Measurements from ENCODE around the gene LY6G6F.

Gene LY6G6F, protein sequence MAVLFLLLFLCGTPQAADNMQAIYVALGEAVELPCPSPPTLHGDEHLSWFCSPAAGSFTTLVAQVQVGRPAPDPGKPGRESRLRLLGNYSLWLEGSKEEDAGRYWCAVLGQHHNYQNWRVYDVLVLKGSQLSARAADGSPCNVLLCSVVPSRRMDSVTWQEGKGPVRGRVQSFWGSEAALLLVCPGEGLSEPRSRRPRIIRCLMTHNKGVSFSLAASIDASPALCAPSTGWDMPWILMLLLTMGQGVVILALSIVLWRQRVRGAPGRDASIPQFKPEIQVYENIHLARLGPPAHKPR

DNA sequence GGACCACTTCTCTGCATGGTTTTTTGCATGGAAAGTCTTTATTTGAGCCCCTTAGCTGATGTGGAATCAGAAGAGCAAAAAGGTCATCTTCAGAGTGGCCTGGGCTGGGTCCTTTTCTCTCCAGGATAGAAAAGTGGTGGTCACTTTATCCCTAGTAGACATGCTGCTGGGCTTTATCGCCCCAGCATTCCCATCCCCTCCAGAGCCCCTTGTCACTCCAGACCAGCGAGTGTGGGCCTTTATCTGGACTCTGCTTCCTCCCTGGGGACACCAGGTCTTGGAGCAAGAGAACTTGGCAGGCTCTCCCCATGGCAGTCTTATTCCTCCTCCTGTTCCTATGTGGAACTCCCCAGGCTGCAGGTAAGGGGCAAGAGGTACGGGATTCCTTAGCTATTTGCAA is at the start of gene LY6G6F:
TSS of gene LY6G6F (plus strand) at position 268 of the 400 bp plus-strand sequence. CDS start at position 309, 41 bp downstream.
- no peak for DNase-seq (ENCODE audit: low read depth)

DNA sequence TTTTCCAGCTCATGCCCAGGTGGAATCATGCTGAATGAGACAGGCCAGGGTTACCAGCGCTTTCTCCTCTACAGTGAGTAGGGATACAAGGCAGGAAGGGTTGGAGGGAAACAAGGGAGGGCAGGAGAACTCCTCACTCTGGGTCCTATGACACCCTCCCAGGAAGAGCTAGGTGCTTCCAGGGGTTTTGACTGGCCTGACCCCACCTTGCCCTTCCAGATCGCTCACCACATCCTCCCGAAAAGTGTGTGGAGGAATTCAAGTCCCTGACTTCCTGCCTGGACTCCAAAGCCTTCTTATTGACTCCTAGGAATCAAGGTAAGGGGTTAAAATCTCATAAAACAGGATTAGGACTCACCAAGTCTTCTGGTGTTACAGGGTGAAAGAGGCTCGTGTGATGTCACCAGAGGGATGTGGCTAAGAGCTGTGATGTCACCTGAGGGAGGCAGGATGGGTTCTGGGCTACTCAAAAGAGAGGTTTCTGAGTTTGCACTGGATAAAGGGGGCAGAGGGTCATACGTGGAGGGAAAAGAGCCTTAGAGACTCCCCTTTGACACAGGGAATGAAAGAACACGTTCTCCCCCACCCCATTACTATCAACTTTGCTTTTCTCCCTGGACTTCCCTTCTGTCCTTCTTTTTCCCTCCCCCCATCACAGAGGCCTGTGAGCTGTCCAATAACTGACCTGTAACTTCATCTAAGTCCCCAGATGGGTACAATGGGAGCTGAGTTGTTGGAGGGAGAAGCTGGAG is 49.1 kb upstream of the LY6G6F start:
- no peak for DNase-seq (ENCODE audit: low read depth)

DNA sequence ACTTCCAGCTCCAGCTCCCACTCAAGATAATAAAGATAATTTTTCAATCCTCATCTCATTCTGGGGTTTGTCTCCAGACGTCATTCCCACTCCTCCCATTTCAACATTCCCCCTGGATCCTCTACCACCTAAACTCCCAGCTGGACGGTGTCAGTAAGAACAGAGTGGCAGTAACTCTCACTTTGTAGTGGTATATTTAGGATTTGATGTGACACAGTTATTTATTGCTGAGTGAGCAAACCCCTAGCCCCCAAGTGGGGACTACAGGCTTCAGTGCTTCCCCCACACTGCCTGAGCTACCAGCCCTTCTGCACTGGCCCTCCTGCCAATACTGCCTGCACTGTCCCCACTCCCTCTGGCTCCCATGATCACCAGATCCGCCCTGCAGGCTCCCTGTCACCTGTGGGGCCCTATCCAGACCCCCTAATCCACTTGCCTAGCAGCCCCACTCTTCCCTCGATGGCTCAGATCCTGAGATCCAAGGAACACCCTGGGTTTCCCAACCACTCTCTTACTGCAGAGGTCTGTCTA is 48.4 kb upstream of the LY6G6F start:
- no peak for DNase-seq (ENCODE audit: low read depth)

DNA sequence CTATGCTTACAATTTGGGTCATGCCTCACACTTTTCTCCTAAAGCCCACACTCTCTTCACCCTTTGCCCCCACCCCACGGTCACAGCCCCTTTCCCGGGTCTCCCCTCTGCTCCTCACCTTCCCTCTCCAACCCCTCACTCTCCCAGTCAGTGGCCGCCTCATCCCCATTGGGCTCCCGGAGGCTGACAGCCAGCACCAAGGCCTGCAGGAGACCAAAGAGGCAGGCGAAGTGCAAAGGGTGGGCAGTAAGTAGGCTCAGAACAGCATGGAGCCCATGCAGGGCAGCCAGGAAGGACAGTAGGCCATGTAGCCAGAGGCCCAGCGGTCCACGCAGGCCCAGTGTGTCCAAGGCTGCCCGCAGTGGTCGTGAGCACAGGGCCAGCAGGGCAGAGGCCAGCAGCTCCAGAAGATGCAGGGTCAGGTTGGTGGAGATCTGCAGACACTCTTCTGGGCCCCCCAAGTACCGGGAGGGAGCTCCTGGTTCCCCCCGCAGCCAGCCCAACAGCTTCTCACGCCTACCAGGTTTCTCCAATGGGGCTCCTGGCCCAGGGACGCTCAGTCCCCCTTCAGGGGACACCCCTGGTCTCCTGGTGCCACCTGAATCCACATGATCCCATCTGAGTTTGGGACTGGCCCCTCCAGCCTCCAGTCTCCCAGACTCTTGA is 47.5 kb upstream of the LY6G6F start:
- no peak for DNase-seq (ENCODE audit: low read depth)

DNA sequence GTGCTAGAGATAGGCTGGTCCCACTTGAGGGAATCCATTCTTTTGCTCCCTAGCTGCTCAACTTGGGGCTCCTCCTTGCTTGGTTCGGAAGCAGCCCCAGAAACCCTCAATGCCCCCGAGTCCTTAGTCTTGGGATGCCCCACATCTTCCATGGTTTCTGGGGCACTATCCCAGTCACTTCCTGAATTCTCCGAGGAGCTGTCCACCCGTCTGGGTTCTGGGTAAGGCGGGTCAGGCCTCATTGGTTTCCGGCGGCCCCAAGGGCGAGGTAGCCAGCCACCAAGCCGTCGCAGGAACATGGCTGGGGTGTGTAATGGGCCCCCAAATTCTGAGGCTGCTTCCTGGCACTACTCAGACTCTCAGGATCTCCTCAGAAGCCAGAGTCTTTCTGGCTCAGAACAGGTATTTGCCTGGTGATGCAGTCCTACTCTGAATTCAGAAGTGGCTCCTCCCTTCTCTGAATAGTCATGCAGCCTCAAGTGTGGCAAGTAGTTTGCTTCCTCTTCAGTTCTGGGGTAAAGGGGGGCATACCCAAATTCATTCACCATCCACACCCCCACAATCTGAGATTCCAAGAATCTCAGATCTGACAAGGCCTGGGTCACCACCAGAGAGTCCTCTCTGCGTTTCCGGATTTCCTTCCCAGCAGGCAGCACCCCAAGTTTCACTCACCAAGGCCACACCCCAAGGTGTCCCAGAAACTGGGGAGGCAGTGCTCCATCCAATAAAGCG is 46.9 kb upstream of the LY6G6F start:
- DNase-seq (ENCODE audit: low read depth): no peak

DNA sequence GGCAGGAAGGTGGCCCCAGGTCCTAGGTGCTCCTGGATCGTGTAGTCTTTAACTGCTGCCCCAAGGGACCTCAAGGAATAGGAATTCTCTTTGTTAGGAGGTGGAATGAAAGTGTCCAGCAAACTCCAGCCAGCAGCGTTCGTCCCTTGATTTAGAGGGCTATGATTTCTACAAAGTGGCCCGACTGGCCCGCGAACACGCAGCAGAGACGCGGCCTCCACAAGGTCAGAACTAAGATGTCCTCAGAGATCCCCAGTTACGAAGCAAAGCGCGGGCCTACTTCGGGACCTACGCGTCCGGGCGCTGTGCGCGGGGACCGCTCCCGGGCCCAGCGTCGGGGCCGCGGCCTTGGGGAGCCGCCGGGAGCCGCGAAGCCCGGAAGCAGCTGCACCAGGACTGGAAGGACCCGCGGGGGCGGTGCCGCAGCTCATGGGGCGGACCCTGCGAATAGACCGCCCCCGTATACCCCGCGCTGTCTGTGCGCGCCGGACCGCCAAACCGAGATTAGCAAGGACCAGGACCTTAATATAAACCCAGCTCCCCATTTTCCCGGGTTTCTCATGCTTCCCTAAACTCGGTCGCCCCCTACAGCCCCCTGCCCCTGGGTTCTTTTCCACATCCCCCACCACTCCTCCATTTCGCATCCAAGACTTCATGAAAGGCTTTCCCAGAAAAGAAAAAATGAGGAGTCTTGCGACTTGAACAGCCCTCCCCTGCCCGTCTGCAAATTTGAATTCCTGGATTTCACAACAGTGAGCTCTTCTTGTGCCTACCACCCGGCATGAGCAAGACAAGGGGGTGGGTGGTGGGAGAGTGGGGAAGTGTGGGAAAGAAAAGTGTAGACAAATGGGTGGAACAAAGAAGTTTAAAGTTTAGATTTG is 46.0 kb upstream of the LY6G6F start, which contains the start of gene C6orf47:
TSS of gene C6orf47 (minus strand) at position 398 of the 881 bp plus-strand sequence. CDS start 831 bp downstream, outside the sequence.
- DNase-seq (ENCODE audit: low read depth): peak; percentile 71

DNA sequence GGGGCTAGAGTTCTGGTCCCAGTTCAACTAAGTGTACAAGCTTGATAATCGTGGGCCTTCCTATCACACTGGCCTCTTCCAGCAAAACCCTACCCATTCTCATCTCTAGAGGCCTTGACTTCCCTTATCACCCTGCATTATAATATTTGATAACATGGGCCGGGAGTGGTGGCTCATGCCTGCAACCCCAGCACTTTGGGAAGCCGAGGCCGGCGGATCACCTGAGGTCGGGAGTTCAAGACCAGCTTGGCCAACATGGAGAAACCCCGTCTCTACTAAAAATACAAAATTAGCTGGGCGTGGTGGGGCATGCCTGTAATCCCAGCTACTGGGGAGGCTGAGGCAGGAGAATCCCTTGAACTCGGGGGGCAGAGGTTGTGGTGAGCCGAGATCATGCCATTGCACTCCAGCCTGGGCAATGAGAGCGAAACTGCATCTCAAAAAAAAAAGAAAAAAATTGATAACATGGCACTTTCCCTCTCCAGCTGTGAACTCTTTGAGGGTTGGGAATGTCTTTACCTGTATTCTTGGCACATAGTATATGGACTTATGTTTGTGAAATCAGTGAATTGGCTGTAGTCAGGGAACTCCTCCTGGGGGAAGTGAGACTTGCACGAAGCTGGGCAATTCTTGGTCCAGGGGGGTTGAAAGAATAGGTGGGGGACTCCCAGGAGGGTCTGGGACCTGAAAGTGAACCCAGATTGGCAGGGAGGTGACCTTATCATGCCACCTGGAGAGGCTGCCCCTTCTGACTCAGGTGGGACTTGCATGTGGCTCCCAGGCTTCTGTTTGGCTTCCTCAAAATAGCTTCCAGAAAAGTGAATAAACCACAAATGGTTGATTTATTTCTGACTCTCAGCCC is 45.2 kb upstream of the LY6G6F start:
- no peak for DNase-seq (ENCODE audit: low read depth)

DNA sequence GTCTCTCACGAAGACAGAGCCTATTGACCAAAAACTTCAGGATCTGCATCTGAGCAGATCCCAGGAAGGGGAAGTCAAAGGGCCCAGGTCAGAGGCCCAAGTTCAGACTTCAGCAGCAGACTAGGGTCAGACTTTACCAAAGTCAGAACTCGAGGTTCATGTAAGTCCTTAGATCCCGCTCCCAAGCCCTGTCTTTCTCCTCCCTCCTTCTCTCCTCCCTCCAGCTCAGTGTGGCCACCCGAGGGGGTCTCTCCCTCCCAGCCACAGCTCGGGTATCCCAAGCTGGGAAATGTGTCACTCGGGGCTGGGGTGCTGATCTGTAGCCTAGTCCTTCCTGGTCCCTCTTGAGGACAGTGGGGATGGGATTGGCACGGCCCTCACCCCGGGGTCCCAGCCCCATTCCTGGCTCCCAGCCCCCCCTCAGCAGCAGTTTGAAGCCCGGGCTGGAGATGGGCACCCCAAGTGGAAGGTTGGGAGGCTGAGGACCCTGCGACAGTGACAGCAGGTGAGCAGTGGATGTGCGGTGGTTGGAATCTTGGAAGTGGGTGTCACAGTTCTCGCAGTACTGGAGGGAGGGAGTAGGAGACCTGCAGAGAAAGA is 44.4 kb upstream of the LY6G6F start:
- no peak for DNase-seq (ENCODE audit: low read depth)

DNA sequence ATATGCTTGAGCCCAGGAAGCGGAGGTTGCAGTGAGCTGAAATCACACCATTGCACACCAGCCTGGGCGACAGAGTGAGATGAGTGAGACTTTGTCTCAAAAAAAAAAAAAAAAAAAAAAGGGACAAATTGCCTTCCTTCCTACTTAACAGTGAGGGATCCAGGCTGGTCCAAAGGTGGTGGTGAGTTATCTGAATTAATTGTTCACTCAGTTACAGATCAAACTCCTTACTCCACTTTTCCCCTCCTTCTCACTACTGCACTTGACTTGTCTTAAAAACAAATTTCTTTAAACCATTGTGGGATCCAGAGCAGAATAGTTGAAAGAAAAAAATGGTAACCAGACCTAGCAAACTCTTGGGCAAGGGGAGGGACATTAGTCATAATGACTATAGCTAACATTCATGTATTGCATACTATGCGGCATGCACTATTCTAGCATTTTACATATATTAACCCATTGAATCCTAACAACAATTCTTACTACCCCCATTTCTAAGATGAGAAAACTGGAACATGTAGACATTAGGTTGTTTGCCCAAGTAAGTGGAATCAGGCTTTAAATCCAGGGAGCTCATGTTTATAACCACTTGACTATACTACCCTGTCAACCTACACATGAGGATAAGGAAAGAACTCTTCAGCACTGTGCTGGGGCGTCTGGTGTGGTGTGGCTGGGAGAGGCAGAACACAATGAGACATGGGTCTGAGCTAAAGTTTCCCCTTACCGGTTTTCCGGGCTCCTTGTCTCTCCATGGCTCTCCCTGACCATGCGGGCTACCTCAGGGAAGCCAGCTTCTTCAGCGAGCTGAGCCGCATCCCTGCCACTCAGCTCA is 43.3 kb upstream of the LY6G6F start:
- no peak for DNase-seq (ENCODE audit: low read depth)

DNA sequence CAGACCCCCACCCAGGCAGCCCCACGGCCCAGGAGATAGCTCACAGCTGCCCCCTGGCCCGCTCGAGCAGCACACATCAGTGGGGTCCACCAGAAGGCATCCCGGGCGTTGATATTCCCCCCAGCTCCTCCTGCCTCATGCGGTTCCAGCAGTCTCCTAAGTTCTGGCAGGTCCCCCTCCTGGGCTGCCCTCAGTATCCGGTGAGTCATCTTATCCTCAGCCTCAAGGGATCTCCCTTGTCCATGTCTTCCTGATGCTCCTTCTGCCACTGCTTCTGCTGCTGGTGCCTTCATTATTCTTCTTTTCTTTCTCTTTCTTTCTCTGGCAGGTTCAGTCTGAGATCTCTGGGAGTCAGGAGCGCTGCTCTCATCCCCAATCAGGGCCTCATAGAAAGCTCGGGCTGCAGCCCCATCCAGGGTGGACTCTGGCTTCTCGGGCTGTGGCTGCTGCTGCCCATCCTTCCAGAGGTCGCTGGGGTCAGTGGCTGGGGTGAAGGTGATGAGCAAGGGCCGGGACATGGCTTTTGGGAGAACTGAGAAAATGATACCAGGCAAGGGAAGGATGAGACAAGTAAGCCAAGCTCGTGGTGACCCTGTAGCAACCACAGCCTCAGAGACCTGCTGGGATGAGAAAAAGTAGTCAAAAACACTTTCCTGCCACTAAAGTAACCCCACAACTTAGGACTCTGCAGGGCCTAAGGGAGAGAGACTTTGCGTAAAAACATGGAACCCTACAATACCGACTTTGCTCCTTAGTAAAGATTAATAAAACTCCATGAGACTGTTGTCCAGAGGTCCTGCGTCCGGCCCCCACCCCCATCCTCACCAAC is 42.5 kb upstream of the LY6G6F start:
- no peak for DNase-seq (ENCODE audit: low read depth)

DNA sequence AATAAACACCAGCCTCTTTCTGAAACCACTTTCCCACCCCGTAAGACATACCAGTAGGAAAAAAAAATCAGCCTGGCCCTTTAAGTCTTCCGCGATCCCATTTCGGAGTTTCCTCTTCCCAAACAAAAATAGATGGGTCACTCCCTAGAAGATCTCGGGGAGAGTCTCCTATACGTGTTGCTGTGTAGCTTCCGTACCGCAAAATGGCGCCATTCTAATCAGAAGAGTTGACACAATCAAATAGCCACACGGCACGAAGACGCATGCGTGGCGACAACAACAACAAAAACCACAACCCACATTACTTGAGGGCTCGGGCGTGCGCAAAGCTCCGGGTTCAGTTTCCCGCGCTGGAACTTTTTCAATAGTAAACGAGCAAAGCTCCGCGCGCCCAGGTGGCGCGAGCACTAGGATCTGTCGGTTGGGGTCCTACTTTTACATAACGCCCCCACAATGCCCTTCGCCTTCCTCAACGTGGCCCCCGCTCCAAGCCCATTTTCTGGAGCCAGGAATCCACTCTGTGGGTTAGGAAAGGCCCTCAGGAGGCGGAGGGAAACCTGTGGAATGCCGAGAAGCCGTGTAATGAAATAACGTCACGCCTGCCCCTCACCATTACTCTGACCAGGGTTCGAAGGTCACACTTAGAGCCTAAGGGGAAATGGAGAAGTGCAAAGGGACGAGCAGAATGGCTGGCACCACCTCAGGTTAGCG is 41.7 kb upstream of the LY6G6F start, which contains the start of gene GPANK1:
TSS of gene GPANK1 (minus strand) at position 208 of the 711 bp plus-strand sequence. CDS start 519 bp downstream, outside the sequence.
- DNase-seq (ENCODE audit: low read depth): peak; percentile 71

DNA sequence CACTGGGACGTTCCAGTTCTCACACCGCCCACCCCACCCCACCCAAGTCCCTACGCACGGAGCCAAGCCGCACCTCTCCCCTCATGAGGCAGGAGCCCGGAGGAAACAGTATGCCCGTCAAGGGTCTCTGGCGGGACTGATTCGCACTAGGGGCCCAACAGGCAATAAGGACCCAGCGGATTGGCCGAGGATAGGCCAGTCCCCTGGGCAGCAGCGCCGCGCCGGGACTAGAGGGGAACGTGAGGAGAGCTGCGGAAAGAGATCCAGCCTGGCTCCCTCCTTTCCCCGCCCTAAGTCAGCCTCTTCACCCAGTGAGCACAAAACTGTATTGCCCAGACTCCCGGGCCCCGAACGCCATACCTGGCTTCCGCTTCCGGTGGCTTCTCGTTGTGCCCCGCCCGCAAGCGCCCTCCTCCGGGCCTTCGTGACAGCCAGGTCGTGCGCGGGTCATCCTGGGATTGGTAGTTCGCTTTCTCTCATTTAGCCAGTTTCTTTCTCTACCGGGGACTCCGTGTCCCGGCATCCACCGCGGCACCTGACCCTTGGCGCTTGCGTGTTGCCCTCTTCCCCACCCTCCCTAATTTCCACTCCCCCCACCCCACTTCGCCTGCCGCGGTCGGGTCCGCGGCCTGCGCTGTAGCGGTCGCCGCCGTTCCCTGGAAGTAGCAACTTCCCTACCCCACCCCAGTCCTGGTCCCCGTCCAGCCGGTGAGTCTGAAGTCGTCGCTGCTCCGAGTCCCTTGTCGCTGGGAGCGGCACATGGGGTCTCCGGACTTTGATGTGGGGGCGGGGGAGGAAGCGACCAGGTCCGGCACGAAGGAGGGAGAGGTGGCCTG is 40.9 kb upstream of the LY6G6F start, which contains the start of gene CSNK2B:
TSS of gene CSNK2B (plus strand) at position 580 of the 836 bp plus-strand sequence. CDS start 752 bp downstream, outside the sequence.
- DNase-seq (ENCODE audit: low read depth): peak; percentile 97

DNA sequence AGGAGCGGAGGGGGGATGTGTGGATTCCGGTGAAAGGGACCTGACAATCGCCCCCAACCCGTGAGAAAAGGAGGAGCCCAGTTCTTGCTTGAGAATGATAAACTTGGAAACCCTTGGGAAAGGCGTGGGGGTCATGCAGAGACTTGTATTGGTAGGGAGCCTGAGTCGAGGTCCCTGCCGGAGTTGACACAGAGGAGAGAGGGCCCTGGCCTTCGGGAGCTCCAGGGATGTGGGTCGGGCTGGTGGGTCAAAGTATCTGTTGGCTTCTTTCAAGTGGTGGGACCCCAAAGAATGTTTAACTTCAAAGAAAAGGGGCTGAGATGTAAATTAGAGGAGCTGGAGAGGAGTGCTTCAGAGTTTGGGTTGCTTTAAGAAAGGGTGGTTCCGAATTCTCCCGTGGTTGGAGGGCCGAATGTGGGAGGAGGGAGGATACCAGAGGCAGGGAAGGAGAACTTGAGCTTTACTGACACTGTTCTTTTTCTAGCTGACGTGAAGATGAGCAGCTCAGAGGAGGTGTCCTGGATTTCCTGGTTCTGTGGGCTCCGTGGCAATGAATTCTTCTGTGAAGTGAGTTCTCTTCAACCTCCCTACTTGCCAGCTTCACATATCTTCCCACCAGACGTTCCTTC is 40.2 kb upstream of the LY6G6F start:
- no peak for DNase-seq (ENCODE audit: low read depth)

DNA sequence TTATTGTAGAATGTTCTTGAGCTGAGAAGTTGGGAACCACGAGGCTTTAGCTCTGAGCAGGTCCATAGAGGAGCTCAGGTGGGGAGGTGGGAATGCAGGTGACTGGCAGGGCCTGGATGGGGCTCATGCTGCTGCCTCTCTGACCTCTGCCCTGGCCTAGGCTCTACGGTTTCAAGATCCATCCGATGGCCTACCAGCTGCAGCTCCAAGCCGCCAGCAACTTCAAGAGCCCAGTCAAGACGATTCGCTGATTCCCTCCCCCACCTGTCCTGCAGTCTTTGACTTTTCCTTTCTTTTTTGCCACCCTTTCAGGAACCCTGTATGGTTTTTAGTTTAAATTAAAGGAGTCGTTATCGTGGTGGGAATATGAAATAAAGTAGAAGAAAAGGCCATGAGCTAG is 37.0 kb upstream of the LY6G6F start, which contains the start of gene LY6G5B:
TSS of gene LY6G5B (plus strand) at position 301 of the 400 bp plus-strand sequence. CDS start 975 bp downstream, outside the sequence.
- DNase-seq (ENCODE audit: low read depth): no peak

DNA sequence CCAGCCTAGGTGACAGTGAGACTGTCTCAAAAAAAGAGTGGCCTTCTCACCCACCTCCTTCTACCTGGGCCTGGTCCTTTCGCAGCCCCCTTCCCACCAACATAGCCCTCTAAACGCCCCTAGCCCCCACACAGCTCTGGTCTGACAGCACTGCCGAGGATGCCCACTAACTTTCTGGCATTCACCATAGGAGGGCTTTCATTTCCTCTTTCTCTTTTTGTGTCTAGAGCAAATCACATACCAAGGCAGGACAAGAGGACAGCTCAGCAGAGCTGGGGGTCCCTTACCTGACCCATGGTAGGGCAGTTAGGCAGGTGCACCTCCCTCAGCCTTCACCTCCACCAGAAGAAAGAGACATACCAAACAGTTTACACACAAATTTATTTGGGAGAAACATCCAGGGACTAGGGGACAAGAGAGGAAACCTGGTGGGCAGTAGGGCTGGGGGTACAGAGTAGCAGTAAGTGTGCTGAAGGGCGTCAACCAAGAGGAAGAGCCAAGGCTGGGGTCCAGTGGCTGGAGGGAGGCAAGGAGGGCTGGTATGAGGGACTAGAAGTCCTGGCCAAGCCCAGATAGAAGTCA is 30.3 kb upstream of the LY6G6F start:
- DNase-seq (ENCODE audit: low read depth): no peak
